Fibroblast of mammary gland (primary cell): ENCODE results near the gene ANK3.

Experiments
- DNase-seq: peaks from one replicate; pipeline ENCODE4 v3.0.0-alpha.2; 2010; ENCODE audit warnings: low read depth
- H3K4me3 ChIP-seq: 2 replicates; pipeline ENCODE4 v1.5.1; 2011; ENCODE audit warnings: low read depth, mild to moderate bottlenecking, low read length, moderate library complexity; ENCODE audit not compliant: control insufficient read depth
- CTCF ChIP-seq: conservative IDR thresholded peaks from 2 replicates; pipeline ENCODE4 v1.5.1; 2011; ENCODE audit warnings: low read depth, low read length, inconsistent platforms; ENCODE audit not compliant: control insufficient read depth, insufficient read depth

The ANK3 gene

GRCh38 chr10:60414877-60415585 is 25.4 kb upstream of the ANK3 start:
- DNase-seq: peak; percentile 86
- TF ChIP-seq CTCF: no peak
- H3K4me3 ChIP-seq: no peak overlapping the region

GRCh38 chr10:60414111-60414510 is 24.4 kb upstream of the ANK3 start:
- H3K4me3 ChIP-seq: no peak overlapping the region
- no peak for DNase-seq
- TF ChIP-seq CTCF: peak; percentile 2

- no peak overlapping the region for H3K4me3 ChIP-seq
- no peak for TF ChIP-seq CTCF
- no peak for DNase-seq
These were observed 23.8 kb upstream of the ANK3 start for GRCh38 chr10:60413306-60414012.

- no peak for DNase-seq
- no peak for TF ChIP-seq CTCF
- no peak overlapping the region for H3K4me3 ChIP-seq
These were observed 21.3 kb upstream of the ANK3 start for GRCh38 chr10:60410970-60411369.

GRCh38 chr10:60409202-60409601 is 19.5 kb upstream of the ANK3 start:
- DNase-seq: no peak
- TF ChIP-seq CTCF: no peak
- H3K4me3 ChIP-seq: no peak overlapping the region

GRCh38 chr10:60406182-60406581 is 16.5 kb upstream of the ANK3 start:
- DNase-seq: no peak
- no peak for TF ChIP-seq CTCF
- H3K4me3 ChIP-seq: no peak overlapping the region

- DNase-seq: no peak
- TF ChIP-seq CTCF: no peak
- H3K4me3 ChIP-seq: no peak overlapping the region
These were observed 15.5 kb upstream of the ANK3 start for GRCh38 chr10:60405172-60405571.
